Smooth muscle cell (in vitro differentiated cells): ENCODE results near the gene RAPGEF6. TPM values are rescaled to one million over a fixed set of nuclear protein-coding genes. Genes with fewer than 3 reads are reported as not detected.

Source experiments
- DNase-seq: peaks from one replicate; lab custom pipeline; 2025; ENCODE audit not compliant: unreplicated experiment; lab: John Stamatoyannopoulos, UW
- H2AFZ ChIP-seq: fragments of 200-600 bp; sonication (generic); 2 replicates; pipeline ENCODE4 v1.6.0; 2016; ENCODE audit warnings: antibody characterized with exemption, low read depth, mild to moderate bottlenecking
- H3F3A ChIP-seq: fragments of 200-600 bp; sonication (generic); 2 replicates; pipeline ENCODE4 v1.6.0; 2017; ENCODE audit warnings: antibody characterized with exemption, low read depth
- H3K27ac ChIP-seq: fragments of 200-600 bp; sonication (generic); 2 replicates; pipeline ENCODE4 v1.5.1; 2016; ENCODE audit warnings: low read depth, mild to moderate bottlenecking
- H3K27me3 ChIP-seq: fragments of 200-600 bp; sonication (generic); 2 replicates; pipeline ENCODE4 v1.6.1; 2016; ENCODE audit warnings: low read depth, mild to moderate bottlenecking
- H3K36me3 ChIP-seq: fragments of 200-600 bp; sonication (generic); 2 replicates; pipeline ENCODE4 v1.5.1; 2016; ENCODE audit warnings: low read depth
- H3K4me1 ChIP-seq: fragments of 200-600 bp; sonication (generic); 2 replicates; pipeline ENCODE4 v1.5.1; 2016; ENCODE audit warnings: low read depth
- H3K4me2 ChIP-seq: fragments of 200-600 bp; sonication (generic); 2 replicates; pipeline ENCODE4 v1.6.0; 2016; ENCODE audit warnings: mild to moderate bottlenecking
- H3K4me3 ChIP-seq: fragments of 200-600 bp; sonication (generic); 2 replicates; pipeline ENCODE4 v1.5.1; 2016; ENCODE audit warnings: mild to moderate bottlenecking
- H3K79me2 ChIP-seq: fragments of 200-600 bp; sonication (generic); 2 replicates; pipeline ENCODE4 v1.6.0; 2016; ENCODE audit warnings: low read depth, mild to moderate bottlenecking
- H3K9ac ChIP-seq: fragments of 200-600 bp; sonication (generic); 2 replicates; pipeline ENCODE4 v1.6.0; 2016; ENCODE audit warnings: low read depth
- H3K9me3 ChIP-seq: fragments of 200-600 bp; sonication (generic); replicated peaks from 2 replicates; pipeline ENCODE4 v1.5.1; 2016; ENCODE audit warnings: low read depth
- H4K20me1 ChIP-seq: fragments of 200-600 bp; sonication (generic); 2 replicates; pipeline ENCODE4 v1.6.0; 2016; ENCODE audit warnings: low read depth
- CTCF ChIP-seq: fragments of 200-600 bp; sonication (generic); IDR thresholded peaks from 2 replicates; pipeline ENCODE4 v1.5.1; 2017; ENCODE audit warnings: borderline replicate concordance, mild to moderate bottlenecking, antibody characterized with exemption; ENCODE audit not compliant: insufficient read depth, poor library complexity, severe bottlenecking
- WGBS: methylation state at CpG from one replicate; pipeline ENCODE4 v1.1.7; 2016; ENCODE audit warnings: low lambda C conversion rate; 5-methylcytosine and 5-hydroxymethylcytosine counted together
- polyA plus RNA-seq: library from polyadenylated mRNA; unstranded; fragments of >200 nt; fragmentation: Nextera tagmentation; extraction: Ambion mirVana; gene quantifications from 2 replicates; pipeline ENCODE4 v1.2.1, GENCODE V29; 2016
- total RNA-seq: library from RNA; depleted of rRNA; stranded (reverse); fragments of >200 nt; gene quantifications from 2 replicates; pipeline ENCODE4 v1.2.3, GENCODE V29; 2014

RAPGEF6 gene
- total and polyA plus RNA-seq, 2 experiments from 2014 or later, result 1.9 to 13.3 TPM

- no peak for TF ChIP-seq CTCF
- DNase-seq, result no peak
- WGBS, result 97% methylated on average over 1 of the region's 1 CpG
Measured at GRCh38 chr5:131539251-131539650, 95.8 kb downstream of the RAPGEF6 start.

GRCh38 chr5:131538177-131538593 is 96.8 kb downstream of the RAPGEF6 start:
- H3F3A ChIP-seq, result no peaks in the 10 kb centered on the region
- H2AFZ ChIP-seq, result no peak overlapping the region
- H3K4me2 ChIP-seq, result no peak overlapping the region
- no peaks in the 10 kb centered on the region for H3K36me3 ChIP-seq
- H3K27me3 ChIP-seq, result no peaks in the 10 kb centered on the region
- H3K27ac ChIP-seq, result peak overlapping the region; percentile 52
- 68% methylated on average over 3 of the region's 3 CpGs for WGBS
- no peak for DNase-seq
- no peaks in the 10 kb centered on the region for H3K79me2 ChIP-seq
- no peaks in the 10 kb centered on the region for H4K20me1 ChIP-seq
- no peaks in the 10 kb centered on the region for H3K9me3 ChIP-seq
- TF ChIP-seq CTCF, result no peak
- H3K4me3 ChIP-seq, result no peak overlapping the region
- no peak overlapping the region for H3K9ac ChIP-seq
- H3K4me1 ChIP-seq, result no peaks in the 10 kb centered on the region

More at GRCh38 chr5:131539251-131539650, 95.8 kb downstream of the RAPGEF6 start:
- Histone ChIP-seq H3K79me2 (no peaks in the 10 kb centered on the region), H4K20me1 (no peaks in the 10 kb centered on the region), H3K27ac (no peak overlapping the region), H3K4me3 (no peak overlapping the region), H3F3A (no peaks in the 10 kb centered on the region), H3K9ac (no peak overlapping the region), H3K4me2 (no peak overlapping the region), H3K36me3 (no peaks in the 10 kb centered on the region), H3K4me1 (no peaks in the 10 kb centered on the region), H2AFZ (no peak overlapping the region), H3K27me3 (no peaks in the 10 kb centered on the region), H3K9me3 (no peaks in the 10 kb centered on the region)

- Histone ChIP-seq H3K27me3 (no peaks in the 10 kb centered on the region), H3K79me2 (no peaks in the 10 kb centered on the region), H4K20me1 (no peaks in the 10 kb centered on the region), H2AFZ (no peak overlapping the region), H3K4me1 (no peaks in the 10 kb centered on the region), H3K4me2 (no peak overlapping the region), H3K4me3 (no peak overlapping the region), H3K36me3 (no peaks in the 10 kb centered on the region), H3K9ac (no peak overlapping the region), H3K27ac (no peak overlapping the region), H3K9me3 (no peaks in the 10 kb centered on the region), H3F3A (no peaks in the 10 kb centered on the region)
- TF ChIP-seq CTCF, result no peak
- no peak for DNase-seq
- 96% methylated on average over 2 of the region's 2 CpGs for WGBS
Measured at GRCh38 chr5:131536850-131537448, 98.1 kb downstream of the RAPGEF6 start.

GRCh38 chr5:131536211-131536826 is 98.7 kb downstream of the RAPGEF6 start:
- TF ChIP-seq CTCF, result no peak
- no peaks in the 10 kb centered on the region for H3K27me3 ChIP-seq
- H3K36me3 ChIP-seq, result no peaks in the 10 kb centered on the region
- DNase-seq, result no peak
- H3K9ac ChIP-seq, result no peak overlapping the region
- no peaks in the 10 kb centered on the region for H3F3A ChIP-seq
- H3K27ac ChIP-seq, result no peak overlapping the region
- no peak overlapping the region for H2AFZ ChIP-seq
- H3K79me2 ChIP-seq, result no peaks in the 10 kb centered on the region
- H4K20me1 ChIP-seq, result no peaks in the 10 kb centered on the region
- 87% methylated on average over 6 of the region's 6 CpGs for WGBS
- no peak overlapping the region for H3K4me2 ChIP-seq
- no peaks in the 10 kb centered on the region for H3K9me3 ChIP-seq
- H3K4me3 ChIP-seq, result no peak overlapping the region
- no peaks in the 10 kb centered on the region for H3K4me1 ChIP-seq
